ENCODE results near the gene PRRX1.

PRRX1 gene

GRCh38 chr1:170671629-170671963 lies 7.7 kb downstream of the PRRX1 start:
- no peaks in the 10 kb centered on the region for H3K9me3 ChIP-seq (ENCODE audit: control insufficient read depth, insufficient read depth, low read depth, low read length)
- H3K4me3 ChIP-seq (ENCODE audit: low read depth, low read length): no peak overlapping the region
- no peak overlapping the region for H3K27ac ChIP-seq (ENCODE audit: extremely low read depth, low read depth, low read length)
- H3K4me1 ChIP-seq (ENCODE audit: control insufficient read depth, insufficient read depth, low read length): no peaks in the 10 kb centered on the region
- TF ChIP-seq ZNF514 (tag by site-specific recombination; IDR thresholded peaks at IDR 0.05): no peak
- TF ChIP-seq ZBTB49 (tag by site-specific recombination; IDR thresholded peaks at IDR 0.05; ENCODE audit: low read depth): no peak
- TF ChIP-seq PRDM4 (tag by site-specific recombination; IDR thresholded peaks at IDR 0.05): no peak
- TF ChIP-seq ZNF624 (tag by site-specific recombination; IDR thresholded peaks at IDR 0.05): no peak
- no peak for TF ChIP-seq ZNF16 (tag by site-specific recombination; IDR thresholded peaks at IDR 0.05; ENCODE audit: low read depth)
- TF ChIP-seq ZNF473 (tag by site-specific recombination; IDR thresholded peaks at IDR 0.05): no peak
- TF ChIP-seq ZNF521 (tag by site-specific recombination; IDR thresholded peaks at IDR 0.05): no peak
- TF ChIP-seq SP7 (tag by site-specific recombination; IDR thresholded peaks at IDR 0.05): no peak
- TF ChIP-seq SP3 (tag by site-specific recombination; IDR thresholded peaks at IDR 0.05): no peak
- no peak for TF ChIP-seq ZNF202 (tag by site-specific recombination; IDR thresholded peaks at IDR 0.05; ENCODE audit: borderline replicate concordance)
- no peak for TF ChIP-seq ZNF449 (tag by site-specific recombination; IDR thresholded peaks at IDR 0.05)
- no peak for TF ChIP-seq ZNF302 (tag by site-specific recombination; IDR thresholded peaks at IDR 0.05; ENCODE audit: low read depth)
- TF ChIP-seq ZNF175 (tag by site-specific recombination; IDR thresholded peaks at IDR 0.05): no peak
- no peak for TF ChIP-seq ZNF280D (tag by site-specific recombination; IDR thresholded peaks at IDR 0.05)
- TF ChIP-seq WT1 (tag by site-specific recombination; IDR thresholded peaks at IDR 0.05): no peak
- CTCF ChIA-PET: interaction anchor here (1.1 to 2.6 kb wide), 2 partner anchors 15 to 18 kb away, joined by 6 to 14 read pairs; no protein-coding TSS in a partner anchor
- H3K36me3 ChIP-seq (ENCODE audit: control insufficient read depth in 2 of 2, insufficient read depth in 1 of 2, low read length in 2 of 2): no peaks in the 10 kb centered on the region
- POLR2A ChIA-PET: no interaction called here

- CTCF ChIA-PET: interaction anchor here (1.1 to 2.6 kb wide), 2 partner anchors 15 to 17 kb away, joined by 6 to 14 read pairs; no protein-coding TSS in a partner anchor
- H3K36me3 ChIP-seq (ENCODE audit: control insufficient read depth in 2 of 2, insufficient read depth in 1 of 2, low read length in 2 of 2): no peaks in the 10 kb centered on the region
- POLR2A ChIA-PET: no interaction called here
- H3K27ac ChIP-seq (ENCODE audit: extremely low read depth, low read depth, low read length): no peak overlapping the region
- H3K4me1 ChIP-seq (ENCODE audit: control insufficient read depth, insufficient read depth, low read length): no peaks in the 10 kb centered on the region
- no peaks in the 10 kb centered on the region for H3K9me3 ChIP-seq (ENCODE audit: control insufficient read depth, insufficient read depth, low read depth, low read length)
- no peak overlapping the region for H3K4me3 ChIP-seq (ENCODE audit: low read depth, low read length)
- no peak for TF ChIP-seq ZNF37A (tag by site-specific recombination; IDR thresholded peaks at IDR 0.05)
Observed at GRCh38 chr1:170672316-170672715, 8.4 kb downstream of the PRRX1 start.
